AG10803 (cell line): ENCODE data around the gene NDST3.

Source experiments
- DNase-seq: peaks from one replicate; pipeline ENCODE4 v3.0.0; 2010; ENCODE audit warnings: low read depth
- H3K4me3 ChIP-seq: 2 replicates; pipeline ENCODE4 v1.5.1; 2011; ENCODE audit warnings: mild to moderate bottlenecking, low read length, control low read depth
- CTCF ChIP-seq: conservative IDR thresholded peaks from 2 replicates; pipeline ENCODE4 v1.5.1; 2011; ENCODE audit warnings: mild to moderate bottlenecking, low read length, control low read depth, inconsistent platforms

The NDST3 gene

GRCh38 chr4:118173126-118173525 lies 138.8 kb downstream of the NDST3 start:
- TF ChIP-seq CTCF = no peak
- DNase-seq = peak; percentile 3
- H3K4me3 ChIP-seq = no peak overlapping the region

GRCh38 chr4:118173956-118174725 lies 139.9 kb downstream of the NDST3 start:
- no peak for TF ChIP-seq CTCF
- no peak overlapping the region for H3K4me3 ChIP-seq
- peak; percentile 78 for DNase-seq

- DNase-seq = no peak
- no peak overlapping the region for H3K4me3 ChIP-seq
- TF ChIP-seq CTCF = no peak
Observed at GRCh38 chr4:118175506-118175905, 141.2 kb downstream of the NDST3 start.

GRCh38 chr4:118177126-118177525 lies 142.8 kb downstream of the NDST3 start:
- H3K4me3 ChIP-seq = no peak overlapping the region
- DNase-seq = peak; percentile 17
- no peak for TF ChIP-seq CTCF

- DNase-seq = peak; percentile 23
- no peak for TF ChIP-seq CTCF
- no peak overlapping the region for H3K4me3 ChIP-seq
Observed at GRCh38 chr4:118180776-118181175, 146.5 kb downstream of the NDST3 start.

- no peak for DNase-seq
- no peak overlapping the region for H3K4me3 ChIP-seq
- TF ChIP-seq CTCF = no peak
Observed at GRCh38 chr4:118190903-118191302, 156.6 kb downstream of the NDST3 start.

- TF ChIP-seq CTCF = no peak
- DNase-seq = no peak
- H3K4me3 ChIP-seq = no peak overlapping the region
Observed at GRCh38 chr4:118193421-118193820, 159.1 kb downstream of the NDST3 start.
